GM19397 (cell line): Measurements from ENCODE around the gene ANKRD31.
"Not testable (repeated sequence)": the region's sequence is repeated elsewhere in the genome, so short reads cannot be mapped to it uniquely, and the experiment has no call there.

Experiments
- ATAC-seq: cut with Tn5 transposase; IDR thresholded peaks from one replicate; pipeline ENCODE4 v1.9.1; 2021; ENCODE audit warnings: mild to moderate bottlenecking, moderate library complexity; ENCODE audit not compliant: unreplicated experiment

The ANKRD31 gene, protein sequence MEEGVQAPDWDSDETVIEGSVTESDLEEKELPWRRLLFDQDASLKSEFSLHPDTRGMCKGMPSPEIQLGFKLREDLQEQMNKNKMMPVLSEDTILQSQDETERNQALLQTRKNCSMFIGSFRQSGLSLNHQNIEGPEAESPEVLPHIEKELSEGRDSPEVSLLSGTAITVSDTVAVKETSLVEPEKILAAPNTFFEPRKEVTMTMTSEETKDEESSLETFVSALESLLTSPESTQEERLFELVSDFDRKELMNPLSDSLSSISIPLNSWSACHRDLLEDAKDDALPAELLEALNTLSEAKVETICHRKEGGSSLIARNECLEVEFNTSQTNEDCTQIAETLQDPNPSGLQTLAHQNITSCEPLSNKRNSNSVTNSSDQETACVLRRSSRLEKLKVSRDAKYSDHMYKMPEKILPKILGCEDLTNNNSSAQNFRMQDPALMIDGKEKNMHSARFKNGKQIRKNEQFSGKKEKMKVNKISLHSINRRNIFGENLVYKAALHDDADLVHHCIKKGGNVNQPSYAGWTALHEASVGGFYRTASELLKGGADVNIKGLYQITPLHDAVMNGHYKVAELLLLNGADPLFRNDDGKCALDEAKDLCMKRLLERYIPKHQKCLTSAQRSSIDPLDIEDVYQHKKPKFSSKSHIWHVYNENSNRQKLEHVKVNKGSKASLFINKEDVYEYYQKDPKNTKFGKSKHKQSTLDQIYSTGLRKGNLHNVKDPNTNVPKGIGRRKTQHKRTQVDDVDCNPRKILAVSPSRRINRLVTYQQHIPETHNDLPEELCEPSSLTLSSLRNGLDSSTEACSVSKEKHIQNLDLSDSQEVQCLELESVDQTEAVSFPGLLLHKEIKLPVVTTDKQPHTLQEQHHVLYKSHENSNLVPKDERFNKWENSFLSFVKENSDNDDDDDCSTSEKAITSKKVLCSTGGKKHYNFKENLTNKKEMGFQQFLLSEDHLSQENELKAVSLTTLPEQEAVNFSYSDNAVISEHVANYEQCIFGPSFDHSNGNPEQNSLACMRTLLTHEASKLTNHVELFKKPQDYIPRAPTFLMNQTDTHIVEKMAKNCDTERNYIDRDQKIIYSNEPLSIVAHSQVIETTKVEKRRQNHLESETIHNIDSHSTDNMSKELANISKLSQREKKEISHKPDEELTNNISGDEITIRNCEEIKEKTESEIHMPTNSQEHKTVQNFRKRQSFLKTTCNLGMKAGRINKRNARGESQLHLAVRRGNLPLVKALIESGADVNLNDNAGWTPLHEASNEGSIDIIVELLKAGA (N-terminal part only)

DNA sequence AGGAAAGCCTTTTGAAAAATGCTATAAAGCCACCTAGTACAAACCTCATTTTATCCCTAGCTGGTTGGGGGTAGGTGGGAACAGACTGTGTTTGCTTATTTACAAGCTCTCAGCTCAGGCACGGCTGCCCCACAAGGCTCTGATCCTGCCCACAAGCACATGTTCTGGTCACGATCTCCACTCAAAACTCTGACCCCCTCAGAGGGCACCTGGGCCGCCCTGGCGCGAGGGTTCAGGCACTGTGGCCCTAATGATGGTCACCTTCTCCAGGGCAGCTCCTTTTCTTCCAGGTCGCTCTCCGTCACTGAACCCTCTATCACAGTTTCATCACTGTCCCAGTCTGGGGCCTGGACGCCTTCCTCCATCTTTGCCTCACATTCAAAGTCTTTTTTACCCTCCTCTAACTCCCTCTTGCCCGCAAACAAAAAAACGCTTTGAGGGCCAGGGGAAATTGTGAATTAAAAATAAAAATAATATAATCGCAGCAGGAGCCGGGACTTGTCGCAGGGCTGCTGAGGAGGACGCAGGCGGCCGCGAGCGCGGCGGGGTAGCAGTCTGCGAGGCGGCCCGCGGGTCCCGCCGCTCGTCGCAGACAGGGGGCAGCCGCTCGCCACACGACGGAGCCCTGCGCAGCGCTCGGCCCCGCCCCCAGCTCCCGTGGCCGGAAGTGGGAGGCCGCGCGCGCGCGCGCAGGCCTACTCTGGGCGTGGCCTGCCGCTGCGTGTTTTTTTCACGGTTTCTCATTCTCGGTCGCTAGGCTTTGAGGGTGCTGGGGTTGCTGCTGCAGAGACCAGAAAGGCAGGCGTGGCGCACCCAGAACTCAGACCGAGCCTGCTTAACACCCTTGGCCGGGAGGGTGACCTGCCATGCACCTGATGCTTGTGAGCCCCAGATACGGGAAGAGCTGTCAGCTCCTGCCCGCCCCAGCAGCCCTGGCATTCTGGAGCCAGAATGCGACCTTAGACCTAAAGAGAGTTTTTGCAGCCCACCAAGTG, at the start of gene ANKRD31:
Gene ANKRD31 (minus strand): TSS at position 557 of the 995 bp plus-strand sequence. CDS start 192 bp downstream, at position 365.
- peak; percentile 100 for ATAC-seq

DNA sequence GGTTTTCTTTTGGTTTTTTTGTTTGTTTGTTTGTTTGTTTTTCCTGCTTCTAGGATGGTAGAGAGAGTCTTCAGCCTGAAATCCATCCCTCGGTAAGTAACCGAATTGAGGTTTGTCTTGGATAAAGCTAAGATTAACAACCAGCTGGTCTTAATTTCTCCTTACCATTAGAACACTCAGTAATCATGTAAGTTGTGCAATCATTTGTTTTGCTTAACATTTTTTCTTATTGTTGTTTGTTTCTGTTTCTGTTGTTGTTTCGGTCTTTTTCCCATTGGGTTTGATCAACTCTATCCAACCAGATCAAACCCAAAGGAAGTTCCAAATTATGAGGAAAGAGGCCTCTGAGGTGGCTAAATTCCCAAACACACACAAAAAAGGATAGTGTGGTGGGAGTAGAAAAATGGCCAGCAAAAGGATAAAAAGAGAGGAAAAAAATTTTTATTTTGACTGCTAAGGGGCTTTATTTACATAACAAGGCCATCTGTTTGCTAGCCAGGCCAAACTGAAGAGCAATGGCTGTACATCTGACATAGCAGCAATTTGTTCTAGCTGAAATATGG, 49.6 kb upstream of the ANKRD31 start:
- ATAC-seq = no peak

DNA sequence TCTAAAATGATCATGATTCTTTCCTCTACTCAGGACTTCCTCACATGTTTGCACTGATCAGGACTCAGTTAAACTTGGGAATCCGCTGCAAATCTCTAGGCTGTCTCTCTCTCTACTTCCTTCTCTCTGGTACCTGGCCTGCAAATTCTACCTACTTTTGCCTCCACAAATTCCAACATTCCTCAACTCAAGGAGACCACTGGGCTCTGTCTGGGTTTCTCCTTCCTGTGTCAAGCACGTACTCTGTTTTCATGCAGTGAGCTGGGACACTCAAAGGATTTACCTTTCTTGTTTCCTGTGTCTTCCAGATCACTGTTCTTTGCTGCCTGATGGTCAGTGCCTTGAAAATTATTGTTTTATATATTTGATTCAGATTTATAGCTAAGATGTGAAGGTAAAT, 45.9 kb upstream of the ANKRD31 start:
- no peak for ATAC-seq

DNA sequence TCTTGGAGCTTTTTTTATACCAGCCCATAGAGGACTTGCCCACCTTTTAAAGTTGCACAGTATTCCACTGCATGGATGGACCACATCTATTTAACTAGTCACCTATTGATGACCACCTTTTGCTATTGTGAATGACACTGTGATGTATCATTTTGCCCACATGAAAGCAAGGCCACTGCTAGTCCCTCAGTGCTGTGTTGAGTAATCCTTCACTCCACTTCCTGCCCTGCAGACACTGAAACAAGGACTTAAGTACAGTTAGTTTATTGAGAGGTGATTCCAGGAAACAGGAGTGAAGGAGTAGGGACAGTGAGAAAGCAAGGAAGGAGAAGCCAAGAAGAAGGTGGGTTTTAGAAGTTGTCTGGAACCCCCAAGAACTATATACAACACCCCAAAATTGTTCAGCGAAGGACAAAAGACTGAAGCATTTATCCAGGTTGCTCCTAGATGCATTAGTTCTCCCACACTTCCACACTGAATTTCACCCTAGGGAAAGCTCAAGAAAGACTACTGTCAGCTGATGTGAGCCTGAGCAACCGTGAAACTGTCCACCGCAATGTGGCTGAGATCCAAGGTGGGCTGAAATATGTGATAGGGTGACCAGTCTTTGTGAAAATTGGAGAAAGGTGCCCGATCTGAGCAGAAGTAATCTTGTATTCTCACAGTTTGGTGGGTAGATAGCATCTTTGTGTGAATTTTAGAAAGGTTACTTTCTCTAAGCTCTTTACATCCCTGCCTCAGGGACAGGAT, 45.2 kb upstream of the ANKRD31 start:
- no peak for ATAC-seq

DNA sequence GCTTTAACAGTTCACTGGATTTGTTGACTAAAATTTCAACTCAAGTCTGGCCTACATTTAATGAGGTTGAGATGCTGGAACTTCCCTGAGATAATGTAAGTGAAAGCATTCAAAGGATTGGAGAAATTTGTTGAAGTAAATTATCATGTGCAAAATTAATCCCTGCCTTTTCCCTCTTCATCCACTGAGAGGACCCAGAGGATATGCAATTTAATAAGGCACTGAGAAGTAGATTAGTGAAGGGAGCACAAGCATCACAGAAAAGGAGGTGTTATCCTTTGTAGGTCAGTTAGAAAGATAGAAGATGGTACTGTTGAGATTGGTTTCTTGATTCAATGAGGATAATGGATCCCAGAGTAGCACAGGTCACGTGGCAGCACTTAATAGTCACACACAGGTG, 42.6 kb upstream of the ANKRD31 start:
- ATAC-seq = no peak

DNA sequence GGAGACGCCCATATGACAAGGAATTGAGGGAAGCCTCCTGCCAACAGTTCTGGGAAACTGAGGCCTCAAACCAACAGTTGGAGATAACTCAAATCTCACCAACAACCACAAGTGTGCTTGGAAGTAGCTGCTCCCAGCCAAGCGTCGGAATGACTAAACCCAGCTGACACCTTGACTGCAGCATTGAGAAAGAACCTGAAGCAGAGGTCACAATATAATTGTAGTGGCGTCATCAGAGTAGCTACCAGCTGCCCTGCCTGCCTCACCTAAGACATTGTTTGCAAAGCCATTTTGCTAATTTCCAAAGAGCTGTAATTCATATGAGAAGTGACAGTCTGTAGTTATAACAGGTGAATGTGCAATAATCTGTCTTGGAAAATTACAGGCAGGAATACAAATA, 40.8 kb upstream of the ANKRD31 start:
- ATAC-seq = no peak

DNA sequence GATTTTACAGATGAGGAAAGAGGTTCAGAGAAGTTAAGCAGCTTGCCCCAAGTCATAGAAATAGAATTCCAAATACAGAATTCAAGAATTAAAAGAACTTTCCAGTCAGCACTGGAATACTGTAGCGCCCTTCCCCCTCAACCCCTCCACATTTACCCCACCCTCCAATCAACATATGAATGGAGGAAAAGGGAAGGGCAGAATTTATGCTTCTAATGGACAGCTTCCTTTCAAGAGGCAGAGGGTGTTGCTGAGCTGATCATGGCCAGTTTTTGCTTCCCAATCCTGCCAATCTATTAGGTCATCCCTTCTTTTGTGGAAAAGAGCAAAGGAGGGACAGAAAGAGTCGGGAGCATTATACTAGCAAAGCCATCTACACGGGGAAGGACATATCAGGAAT, 39.1 kb upstream of the ANKRD31 start:
- no peak for ATAC-seq

DNA sequence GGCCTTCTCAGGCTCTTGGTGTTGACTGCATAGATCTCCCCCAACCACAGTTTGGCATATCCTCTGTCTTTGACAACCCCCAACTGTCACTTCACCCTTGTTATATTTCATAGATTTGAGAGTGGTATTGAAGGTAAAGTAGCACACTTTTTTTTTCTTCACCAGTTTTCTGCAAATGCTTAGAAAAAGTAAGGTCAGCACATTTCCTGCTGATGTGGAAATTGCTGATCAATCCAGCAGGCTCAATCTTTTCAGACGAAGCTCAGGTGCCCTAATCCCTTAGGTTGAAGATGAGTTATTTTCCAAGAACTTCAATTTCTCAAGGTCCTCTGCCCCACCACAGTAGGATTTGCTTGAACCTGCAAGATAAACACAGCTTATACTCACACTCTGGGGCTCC, 38.5 kb upstream of the ANKRD31 start:
- no peak for ATAC-seq

DNA sequence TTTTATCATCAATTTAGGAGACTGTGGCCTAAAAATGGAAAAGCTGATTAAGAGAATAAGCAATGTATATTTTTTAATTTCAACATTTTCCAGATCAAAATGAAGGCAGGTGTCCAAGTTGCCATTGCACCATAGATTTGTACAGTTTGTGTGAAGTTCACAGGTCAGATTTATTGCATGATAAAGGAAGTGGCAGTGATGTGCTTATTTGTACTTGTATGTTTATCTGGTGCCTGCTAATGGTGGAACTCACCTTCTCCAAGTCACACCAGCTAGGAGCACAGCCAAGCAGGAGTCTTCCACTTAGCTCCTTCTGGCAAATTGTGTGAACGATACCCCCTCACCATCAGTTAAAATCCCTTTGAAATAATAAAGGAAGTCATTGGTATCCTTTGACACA, 37.8 kb upstream of the ANKRD31 start:
- ATAC-seq = no peak

DNA sequence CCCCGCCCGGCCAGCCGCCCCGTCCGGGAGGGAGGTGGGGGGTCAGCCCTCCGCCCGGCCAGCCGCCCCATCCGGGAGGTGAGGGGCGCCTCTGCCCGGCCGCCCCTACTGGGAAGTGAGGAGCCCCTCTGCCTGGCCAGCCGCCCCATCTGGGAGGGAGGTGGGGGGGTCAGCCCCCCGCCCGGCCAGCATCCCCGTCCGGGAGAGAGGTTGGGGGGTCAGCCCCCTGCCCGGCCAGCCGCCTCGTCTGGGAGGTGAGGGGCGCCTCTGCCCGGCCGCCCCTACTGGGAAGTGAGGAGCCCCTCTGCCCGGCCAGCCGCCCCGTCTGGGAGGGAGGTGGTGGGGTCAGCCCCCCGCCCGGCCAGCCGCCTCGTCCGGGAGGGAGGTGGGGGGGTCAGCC, 33.9 kb upstream of the ANKRD31 start:
- not testable (repeated sequence) for ATAC-seq

DNA sequence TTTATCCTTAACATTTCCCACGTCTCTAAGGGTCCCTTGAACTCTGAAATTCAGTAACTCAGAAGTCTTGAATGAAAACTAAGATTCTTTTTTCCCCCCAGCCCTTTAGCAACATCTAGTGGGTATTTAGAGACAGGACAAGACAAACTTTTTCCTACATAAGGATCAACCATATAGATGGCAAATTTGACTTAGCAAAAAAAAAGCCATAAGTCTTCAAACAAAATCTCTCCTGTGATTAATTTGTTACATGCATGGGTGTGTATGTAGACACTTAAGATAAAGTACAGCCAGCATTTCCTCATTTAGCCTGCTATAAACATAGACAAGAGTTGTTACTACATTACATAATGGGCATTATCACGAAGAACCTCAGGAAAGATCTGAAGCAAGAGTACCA, 29.1 kb upstream of the ANKRD31 start:
- ATAC-seq = no peak

DNA sequence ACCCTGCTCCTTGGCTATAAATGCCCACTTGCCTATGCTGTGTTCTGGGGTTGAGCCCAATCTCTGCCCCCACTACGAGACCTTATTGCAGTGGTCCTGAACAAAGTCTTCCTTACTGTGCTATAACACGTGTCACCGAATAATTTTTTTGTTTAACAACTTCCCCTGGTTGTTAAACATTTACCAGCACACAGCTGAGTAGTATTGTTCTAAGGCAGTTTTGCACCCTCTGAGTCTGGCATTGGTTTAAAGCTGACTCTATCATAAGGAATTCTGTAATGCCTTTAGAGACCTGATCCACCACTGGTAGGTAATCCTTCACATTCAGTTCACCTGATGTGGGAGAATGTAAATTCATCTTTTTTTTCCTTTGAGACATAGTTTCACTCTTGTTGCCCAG, 25.6 kb upstream of the ANKRD31 start:
- no peak for ATAC-seq

DNA sequence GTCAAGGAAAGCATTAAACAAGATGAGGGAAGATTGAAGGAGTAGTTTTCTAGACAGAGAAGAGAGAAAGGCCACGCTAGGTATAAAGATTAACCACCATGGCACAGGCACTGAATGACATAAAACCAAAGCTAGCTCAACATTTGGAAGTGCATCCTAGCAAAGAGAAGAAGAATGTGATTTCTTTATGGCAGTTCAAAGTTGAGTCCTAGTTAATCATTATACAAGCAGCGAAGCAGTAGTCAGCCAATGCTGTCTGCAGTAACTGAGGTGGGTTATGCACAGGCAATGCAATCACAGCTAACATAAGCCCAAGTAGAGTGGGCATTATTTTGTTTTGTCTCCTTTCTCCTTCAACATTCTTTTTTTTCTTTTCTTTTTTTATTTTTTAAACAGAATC, 24.0 kb upstream of the ANKRD31 start:
- no peak for ATAC-seq

DNA sequence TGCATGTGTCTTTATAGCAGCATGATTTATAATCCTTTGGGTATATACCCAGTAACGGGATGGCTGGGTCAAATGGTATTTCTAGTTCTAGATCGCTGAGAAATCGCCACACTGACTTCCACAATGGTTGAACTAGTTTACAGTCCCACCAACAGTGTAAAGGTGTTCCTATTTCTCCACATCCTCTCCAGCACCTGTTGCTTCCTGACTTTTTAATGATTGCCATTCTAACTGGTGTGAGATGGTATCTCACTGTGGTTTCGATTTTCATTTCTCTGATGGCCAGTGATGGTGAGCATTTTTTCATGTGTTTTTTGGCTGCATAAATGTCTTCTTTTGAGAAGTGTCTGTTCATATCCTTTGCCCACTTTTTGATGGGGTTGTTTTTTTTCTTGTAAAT, 13.8 kb upstream of the ANKRD31 start:
- ATAC-seq = not testable (repeated sequence)

DNA sequence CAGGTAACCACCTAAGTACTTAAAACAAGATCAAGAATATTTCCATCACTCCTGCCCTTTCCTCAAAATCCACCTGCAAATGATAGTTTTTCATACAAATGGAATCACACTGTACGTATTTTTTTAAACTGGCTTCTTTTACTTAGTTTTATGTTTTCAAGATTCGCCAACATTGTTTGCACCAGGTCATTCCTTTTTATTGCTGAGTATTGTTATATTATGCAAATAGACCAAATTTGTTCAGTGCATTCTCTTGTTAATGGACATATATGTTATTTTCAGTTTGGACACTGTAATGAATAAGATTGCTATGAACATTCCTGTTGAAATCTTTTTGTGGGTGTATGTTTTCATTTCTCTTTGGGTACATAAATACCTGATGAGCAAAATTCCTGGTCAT, 8.3 kb upstream of the ANKRD31 start:
- ATAC-seq = no peak

DNA sequence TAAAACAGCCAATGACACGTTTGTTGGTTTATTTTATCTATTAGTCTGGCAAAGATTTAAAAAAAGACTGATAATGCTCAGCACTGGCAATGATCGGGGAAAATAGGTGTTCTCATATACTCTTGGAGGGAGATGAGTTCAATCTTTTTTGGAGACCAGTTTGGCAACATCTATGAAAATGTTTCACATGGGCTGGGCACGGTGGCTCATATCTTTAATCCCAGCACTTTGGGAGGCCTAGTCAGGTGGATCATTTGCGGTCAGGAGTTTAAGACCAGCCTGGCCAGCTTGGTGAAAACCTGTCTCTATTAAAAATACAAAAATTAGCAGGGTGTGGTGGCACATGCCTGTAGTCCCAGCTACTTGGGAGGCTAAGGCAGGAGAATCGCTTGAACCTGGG, 6.8 kb upstream of the ANKRD31 start:
- no peak for ATAC-seq

DNA sequence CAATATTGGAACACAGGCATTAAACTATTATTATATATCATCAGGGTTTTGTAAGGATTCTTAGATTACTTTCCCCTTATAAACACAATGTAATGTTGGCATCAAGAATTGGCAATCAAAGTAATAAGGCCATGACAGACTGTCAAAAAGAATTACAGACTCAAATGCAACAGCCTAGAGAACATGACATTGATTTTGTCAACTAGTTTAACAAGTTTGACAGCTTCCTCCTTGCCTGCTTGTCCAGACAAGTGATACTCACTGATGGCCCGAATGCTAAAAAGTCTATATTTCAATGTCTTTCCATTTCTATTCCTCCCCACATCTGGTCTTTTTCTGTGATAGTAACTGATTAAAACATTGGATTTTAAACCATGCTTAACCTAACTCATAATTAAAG, 6.4 kb upstream of the ANKRD31 start:
- no peak for ATAC-seq

DNA sequence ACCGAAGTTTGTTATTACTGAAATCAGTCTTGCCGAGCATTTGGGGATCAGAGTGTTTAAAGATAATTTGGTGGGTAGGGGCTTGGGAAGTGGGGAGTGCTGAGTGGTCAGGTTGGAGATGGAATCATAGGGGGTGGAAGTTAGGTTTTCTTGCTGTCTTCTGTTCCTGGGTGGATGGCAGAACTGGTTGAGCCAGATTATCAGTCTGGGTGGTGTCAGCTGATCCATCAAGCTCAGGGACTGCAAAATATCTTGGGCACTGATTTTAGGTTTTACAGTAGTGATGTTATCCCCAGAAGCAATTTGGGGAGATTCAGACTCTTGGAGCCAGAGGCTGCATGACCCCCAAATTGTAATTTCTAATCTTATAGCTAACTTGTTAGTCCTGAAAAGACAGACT, 5.4 kb upstream of the ANKRD31 start:
- ATAC-seq = no peak

DNA sequence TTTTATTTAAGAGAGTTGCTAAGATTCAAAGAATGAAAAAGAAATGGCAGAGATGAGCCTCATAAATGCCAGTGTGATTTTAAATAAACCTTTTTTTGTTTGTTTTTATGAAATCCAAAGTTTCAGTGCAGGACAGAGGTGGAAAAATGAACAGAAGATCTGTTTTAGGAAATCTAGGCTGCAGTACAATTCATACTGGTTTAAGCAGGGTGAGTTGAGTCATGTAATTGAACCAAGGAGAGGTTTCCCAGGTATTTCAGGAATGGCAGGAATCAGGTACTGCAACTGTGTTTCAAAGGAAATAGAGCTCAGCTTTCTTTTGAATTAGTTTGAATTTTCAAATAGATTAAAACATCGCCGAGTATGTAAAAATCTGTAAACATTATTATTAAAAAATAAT, 3.0 kb upstream of the ANKRD31 start:
- no peak for ATAC-seq
